HG02798 (cell line): Measurements from ENCODE around the gene CCKAR.
A peak's percentile ranks its signal among the peaks of the same experiment; 100 is the strongest.

Source experiments
- ATAC-seq: cut with Tn5 transposase; IDR thresholded peaks from one replicate; pipeline ENCODE4 v1.9.1; 2021; ENCODE audit warnings: mild to moderate bottlenecking; ENCODE audit not compliant: unreplicated experiment, poor library complexity

Gene CCKAR

GRCh38 chr4:26462874-26463273 lies 27.4 kb downstream of the CCKAR start:
- no peak for ATAC-seq

DNA sequence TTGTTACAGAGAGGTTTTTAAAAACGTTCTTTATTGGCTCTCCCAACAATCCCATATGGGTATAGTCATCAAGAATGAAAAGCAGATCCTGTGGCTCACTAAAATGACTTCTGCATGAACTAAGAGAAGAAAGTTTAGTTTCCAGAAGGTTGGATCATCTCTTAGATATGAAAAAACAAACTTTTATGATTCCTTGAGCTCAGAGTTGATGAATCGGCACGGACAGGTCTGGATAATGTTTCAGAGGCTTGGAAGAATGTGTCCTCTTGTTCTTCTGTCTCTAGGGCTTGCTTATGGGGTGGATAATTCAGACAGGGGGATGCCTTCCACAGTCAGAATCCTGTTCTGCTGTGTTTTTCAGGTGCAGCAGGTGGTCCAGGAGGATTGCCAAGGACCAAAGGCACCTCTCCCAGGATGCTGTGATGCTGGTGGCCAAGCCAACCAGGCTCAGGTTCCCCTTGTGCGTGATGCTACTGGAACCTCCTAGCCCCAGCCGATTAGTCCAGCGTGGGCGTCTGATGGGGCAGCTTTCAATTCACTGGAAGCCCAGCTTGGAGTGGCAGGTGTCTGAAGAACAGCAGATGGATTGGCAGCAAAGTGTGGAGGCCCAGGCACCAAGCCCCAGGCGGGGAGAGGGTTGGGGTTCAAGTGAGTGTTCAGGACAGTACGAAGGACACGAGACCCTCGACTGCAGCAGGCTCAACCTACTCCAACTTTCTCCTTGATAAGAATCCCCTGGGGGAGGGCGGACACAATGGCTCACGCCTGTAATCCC lies 30.3 kb downstream of the CCKAR start:
- ATAC-seq: no peak

DNA sequence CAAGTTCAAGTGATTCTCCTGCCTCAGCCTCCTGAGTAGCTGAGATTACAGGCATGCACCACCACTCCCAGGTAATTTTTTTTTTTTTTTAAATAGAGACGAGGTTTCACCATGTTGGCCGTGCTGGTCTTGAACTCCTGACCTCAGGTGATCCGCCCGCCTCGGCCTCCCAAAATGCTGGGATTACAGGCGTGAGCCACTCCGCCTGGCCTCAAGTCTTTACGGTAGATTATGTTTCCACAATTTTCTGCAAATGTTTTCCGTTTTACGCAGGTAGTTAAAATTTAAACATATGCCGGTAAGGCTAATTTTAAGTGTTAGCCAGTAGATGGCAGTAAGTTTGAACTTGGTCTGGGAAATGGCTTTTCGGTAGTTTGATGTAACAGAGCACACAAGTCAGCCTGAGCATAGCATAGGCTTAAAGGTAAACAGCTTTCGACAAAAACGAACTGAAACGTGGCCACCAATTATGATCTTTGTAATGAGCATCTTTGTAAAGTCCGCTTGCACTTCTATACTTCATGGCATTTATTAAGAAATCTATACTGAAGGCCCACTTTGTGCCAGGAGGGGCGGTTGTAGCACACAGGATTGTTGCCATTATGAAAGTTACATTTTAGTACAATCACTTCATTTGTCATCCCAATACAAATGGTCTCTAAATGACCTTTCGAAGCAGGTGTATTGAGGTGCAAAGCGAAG lies 31.1 kb downstream of the CCKAR start:
- peak; percentile 80 for ATAC-seq

DNA sequence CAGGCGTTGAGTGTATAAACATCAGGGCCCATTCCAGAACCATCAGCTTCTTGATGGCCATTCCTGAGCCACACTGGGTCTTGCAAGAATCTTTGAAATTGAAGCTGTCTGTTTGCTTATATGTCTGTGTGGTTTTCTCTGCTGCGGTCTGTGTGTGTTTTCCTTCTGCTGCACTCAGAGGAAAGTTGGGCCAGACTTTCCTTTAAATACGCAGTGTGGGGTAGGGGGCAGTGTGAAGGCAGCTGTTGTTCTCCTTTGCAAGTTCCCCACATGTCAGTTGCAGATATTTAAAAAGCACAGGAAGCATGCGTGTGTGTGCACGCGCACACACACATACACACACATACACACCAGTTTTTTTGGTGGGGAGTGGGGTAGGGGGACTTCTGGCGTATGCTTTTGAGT lies 32.1 kb downstream of the CCKAR start:
- no peak for ATAC-seq

DNA sequence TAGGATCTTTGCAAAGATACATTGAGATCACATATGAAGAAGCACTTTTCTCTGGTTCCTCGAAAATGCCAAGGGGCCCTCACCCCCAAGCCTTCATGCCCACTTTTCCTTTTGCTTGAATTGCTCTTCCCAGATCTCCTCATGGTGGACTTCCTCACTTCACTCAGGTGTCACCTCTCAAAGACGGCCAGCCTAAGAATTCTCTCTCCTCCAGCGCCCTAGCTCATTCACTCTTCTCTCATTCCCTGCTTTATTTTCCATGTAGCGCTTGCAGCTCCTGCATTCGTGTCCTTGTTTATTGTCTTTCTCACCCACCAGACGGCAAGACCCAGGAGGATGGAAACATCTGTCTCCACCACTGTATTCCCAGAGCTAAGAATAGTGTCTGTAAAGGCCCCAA lies 32.9 kb downstream of the CCKAR start:
- no peak for ATAC-seq

DNA sequence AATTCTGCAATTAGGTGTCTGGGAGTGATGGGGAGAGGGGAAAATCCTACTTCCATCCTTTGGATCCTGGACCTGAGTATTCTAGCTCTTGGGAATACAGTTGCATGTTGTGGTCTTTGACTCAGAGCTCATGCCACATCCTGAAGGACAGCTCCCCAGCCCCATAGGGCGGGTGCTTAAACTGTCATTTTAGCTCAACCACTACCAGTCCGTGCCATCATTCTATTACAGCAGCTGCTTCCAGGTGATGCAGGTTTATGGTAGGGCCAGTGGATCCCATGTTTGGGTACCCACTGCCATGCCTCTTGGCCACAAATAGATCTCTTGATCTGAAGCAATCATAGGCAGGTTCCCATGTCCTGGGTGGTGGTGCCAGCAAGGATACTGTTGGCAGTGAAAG lies 34.7 kb downstream of the CCKAR start:
- ATAC-seq: no peak

DNA sequence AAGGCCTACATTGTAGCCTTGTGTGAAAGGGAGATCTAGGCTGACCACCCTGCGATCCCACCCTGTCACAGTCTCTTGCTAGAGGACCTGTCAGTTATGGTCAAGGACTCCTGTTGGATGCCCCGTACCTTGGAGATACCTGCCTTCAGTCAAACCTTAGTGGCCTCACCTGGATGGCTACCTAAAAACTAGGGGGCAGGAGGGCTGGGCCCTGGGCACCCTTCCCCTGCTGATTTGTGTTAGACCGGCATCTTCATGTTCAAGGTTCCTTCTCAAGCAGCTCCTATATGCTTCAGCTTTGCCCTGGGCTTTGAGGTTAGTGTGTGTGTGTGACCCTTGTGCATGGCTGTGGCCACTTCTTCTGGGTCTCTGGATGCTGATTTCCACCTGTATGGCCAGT lies 35.3 kb downstream of the CCKAR start:
- ATAC-seq: no peak

- ATAC-seq: no peak
Measured at GRCh38 chr4:26452565-26453531, 37.4 kb downstream of the CCKAR start.

DNA sequence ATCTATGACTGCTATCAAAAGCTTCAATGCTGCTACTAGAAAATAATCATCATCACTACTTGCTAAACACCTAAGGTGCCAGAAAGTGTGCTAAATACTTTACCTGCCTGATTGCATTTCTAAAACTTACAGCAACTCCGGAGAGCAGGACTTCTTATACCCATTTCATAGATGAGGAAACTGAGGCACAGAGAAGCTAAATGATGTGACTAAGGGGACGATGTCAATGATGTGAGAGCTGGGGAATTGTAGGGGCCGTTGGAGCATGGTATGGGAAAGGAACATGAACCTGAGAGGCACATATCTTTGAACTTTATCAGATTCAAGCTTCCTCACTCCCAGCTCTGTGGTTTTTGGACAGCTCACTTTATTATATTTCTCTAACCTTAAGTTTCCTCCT lies 38.7 kb downstream of the CCKAR start:
- ATAC-seq: no peak

DNA sequence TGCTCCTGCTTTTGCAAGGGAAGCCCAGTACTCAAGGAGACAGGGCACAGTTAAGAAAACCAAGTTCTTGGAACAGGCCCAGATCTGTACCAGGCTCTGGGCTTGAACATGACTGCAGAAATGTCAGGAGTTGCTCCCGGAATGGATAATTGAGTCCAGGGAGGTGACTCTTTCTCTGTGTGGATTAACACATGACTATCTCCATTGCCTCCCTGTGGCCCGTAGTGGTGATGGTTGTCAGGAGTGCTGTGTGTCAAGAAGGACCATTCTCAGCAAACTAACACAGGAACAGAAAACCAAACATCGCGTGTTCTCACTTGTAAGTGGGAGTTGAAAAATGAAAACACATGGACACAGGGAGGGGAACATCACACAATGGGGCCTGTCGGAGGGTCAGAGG lies 39.9 kb downstream of the CCKAR start:
- ATAC-seq: no peak

DNA sequence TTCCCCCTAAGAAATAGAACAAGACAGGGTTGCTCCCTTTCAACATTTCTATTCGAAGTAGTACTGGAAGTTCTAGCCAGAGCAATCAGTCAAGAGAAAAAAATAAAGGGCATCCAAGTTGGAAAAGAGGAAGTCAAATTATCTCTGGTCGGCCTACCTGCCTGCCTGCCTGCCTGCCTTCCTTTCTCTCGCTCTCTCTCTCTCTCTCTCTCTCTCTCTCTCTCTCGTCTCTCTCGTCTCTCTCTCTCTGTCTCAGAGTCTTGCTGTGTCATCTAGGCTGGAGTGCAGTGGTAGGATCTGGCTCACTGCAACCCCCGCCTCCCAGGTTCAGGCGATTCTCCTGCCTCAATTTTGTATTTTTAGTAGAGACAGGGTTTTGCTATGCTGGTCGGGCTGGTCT lies 42.9 kb downstream of the CCKAR start:
- ATAC-seq: no peak

DNA sequence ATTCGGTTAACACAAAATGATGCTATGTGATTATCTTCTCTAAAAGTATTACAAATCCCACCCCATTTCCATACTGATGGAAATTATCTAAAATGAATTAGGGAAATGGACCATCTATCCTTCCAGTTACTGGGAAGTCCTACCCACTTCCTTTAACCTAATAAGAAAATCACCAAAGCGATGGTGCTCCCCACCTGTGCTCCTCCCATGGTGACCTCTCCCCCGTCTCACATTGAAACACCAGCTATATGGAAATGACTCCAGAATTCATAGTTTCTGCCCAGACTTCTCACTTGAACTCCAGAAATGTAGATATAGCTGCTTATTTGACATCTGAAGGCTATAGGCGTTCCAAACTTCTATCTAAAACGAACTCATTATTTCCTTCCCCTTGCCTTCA lies 48.5 kb downstream of the CCKAR start:
- ATAC-seq: no peak

GRCh38 chr4:26441102-26441501 lies 49.2 kb downstream of the CCKAR start:
- no peak for ATAC-seq

DNA sequence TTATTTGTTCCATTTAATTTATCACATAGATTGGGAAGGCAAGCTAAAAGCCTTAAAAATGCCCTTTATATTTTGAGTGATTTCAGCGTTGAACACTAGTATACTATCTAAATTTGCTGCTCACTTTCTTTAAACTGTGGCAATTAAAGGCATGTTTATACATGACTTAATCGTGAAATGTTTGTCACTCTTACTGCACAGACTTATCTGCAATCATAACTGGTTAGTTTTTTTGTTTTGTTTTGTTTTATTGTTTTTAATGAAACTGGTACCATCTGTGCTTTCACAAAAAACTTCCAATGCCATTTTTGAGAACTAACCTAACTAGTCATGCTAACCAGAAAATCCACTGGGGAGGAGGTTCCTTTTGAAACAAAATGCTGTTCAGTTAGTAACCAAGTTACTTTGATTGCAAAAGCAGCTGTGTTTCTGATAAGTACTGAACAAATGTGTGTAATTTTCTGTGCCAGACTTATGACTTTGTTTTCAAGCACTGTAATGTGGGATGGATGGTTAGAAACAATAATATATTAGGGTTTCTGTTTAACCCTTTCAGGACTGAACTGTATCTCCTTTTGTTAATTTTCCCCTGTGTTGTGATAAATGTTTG lies 56.1 kb downstream of the CCKAR start:
- no peak for ATAC-seq

GRCh38 chr4:26433556-26433955 lies 56.7 kb downstream of the CCKAR start:
- ATAC-seq: no peak

GRCh38 chr4:26432419-26432818 lies 57.9 kb downstream of the CCKAR start:
- no peak for ATAC-seq

- ATAC-seq: no peak
Measured at GRCh38 chr4:26431461-26432180, 58.7 kb downstream of the CCKAR start.
